Superior temporal gyrus (tissue), 1 donor: Measurements from ENCODE around the gene SPATA33.
"Not testable (repeated sequence)": the region's sequence is repeated elsewhere in the genome, so short reads cannot be mapped to it uniquely, and the experiment has no call there.

ENCODE experiments used
- DNase-seq: peaks from one replicate; pipeline ENCODE4 v3.0.0-alpha.2; 2016; ENCODE audit errors: extremely low spot score

The SPATA33 gene

DNA sequence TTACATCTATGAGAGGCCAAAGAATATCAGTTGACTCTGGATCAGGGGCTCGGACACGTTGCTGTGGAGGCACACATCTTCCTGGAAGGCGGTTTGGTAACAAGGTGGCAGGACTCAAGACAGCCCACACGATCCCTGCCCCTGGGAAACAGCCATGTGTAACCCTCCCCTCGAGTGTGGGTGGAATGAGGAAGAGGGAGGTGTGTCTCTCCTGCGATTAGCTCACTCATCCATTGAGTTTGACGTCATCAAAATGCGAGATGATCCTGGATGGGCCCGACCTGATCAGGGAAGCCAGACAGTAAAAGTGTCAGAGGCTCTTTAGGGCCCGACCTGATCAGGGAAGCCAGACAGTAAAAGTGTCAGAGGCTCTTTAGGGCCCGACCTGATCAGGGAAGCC is 6.6 kb downstream of the SPATA33 start:
- not testable (repeated sequence) for DNase-seq

DNA sequence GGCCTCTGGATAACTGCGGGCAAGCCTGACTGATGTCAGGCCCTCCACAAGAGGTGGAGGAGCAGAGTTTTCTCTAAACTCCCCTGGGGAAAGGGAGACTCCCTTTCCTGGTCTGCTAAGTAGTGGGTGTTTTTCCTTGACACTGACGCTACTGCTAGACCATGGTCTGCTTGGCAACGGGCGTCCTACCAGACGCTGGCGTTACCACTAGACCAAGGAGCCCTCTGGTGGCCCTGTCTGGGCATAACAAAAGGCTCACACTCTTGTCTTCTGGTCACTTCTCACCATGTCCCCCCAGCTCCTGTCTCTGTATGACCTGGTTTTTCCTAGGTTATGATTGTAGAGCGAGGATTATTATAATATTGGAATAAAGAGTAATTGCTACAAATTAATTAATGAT is 9.4 kb downstream of the SPATA33 start:
- DNase-seq: not testable (repeated sequence)

DNA sequence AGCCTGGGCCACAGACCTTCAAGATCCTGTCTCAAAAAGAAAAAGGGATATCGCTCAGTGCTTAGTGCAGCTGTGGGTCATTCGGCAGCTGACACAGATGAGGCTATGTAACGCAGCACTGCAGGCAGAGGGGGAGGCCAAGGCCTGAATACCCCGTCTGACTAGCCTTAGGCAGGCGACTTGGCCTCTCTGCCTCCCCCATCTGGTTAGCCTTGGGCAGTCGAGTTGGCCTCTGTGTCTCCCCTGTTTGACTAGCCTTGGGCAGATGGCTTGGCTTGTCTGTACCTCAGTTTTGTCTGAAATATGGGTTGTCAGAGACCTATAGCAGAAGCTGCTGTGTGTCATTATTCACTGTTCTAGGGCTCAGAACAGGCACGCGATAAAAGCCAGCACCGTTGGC is 10.0 kb downstream of the SPATA33 start:
- no peak for DNase-seq

DNA sequence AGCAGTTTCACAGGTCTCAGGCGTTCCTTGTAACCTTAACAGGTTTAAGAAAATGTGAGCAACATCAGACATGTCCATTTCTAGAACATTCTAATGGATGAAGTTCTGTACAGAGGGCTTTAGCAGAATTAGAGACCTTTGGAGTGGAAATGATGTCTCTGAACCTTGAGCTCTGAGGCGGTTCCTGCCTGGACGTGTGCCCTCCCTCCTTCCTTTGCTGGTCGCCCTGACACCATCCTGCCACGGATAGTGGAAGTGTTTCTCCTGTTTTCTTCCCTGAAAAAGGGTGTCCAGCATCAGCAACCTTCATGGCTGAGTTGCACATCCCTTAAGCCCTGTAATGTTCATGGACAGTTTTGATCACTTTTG is 11.1 kb downstream of the SPATA33 start:
- no peak for DNase-seq

DNA sequence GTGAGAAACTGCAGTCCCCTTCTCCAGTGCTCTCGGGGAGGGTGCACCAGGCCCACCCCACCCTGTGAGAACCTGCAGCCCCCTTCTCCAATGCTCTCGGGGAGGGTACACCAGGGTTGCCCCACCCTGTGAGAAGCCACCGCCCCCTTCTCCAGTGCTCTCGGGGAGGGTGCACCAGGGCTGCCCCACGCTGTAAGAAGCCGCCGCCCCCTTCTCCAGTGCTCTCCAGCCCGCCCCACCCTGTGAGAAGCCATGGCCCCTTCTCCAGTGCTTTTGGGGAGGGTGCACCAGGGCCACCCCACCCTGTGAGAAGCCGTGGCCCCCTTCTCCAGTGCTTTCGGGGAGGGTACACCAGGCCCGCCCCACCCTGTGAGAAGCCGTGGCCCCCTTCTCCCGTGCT is 12.1 kb downstream of the SPATA33 start:
- DNase-seq: no peak

DNA sequence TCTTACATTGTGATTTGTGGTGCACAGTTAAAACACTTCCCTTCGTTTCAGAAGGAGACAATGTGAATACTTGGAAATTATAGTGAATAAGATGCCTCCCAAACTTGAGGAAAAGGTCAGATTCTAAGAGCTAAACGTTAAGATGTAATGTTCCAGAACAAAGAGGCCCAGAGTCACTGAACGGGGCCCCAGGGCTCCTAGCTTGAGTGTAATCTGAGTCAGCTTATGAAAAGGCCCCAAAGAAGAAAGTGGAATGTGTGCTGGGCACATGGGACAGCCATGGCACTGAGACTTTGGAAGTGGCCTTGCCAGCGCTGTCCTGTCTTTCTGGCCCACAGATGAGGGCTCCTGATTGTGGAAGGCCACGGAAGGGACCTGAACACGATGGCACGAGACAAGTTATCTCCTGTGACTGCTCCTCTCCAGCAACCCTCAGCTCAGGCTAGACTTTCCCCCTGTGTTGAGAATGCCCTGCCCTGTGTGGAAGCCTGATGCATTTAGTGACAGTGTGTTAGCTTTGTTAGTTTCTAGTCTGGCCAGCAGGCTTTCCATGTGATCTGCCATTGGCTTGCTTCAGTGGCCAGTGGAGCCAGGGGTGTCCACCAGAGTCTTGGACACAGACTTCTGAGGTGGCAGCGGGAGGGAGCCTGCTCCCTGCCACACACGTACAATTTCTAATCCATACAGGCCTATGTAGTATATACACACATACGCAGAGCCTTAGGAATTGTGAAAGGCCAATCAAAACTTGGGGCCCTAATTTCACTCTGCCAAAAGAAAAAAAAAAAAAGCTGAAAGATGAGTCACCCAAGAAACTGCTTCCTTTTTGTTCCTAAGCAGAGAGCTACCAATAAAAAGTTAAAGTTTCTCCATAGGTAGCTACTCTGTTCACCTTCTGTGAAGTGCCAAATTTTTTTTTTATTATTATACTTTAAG is 13.1 kb downstream of the SPATA33 start:
- DNase-seq: no peak

DNA sequence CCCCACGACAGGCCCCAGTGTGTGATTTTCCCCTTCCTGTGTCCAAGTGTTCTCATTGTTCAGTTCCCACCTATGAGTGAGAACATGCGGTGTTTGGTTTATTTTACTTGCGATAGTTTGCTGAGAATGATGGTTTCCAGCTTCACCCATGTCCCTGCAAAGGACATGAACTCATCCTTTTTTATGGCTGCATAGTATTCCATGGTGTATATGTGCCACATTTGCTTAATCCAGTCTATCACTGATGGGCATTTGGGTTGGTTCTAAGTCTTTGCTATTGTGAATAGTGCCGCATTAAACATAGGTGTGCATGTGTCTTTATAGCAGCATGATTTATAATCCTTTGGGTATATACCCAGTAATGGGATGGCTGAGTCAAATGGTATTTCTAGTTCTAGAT is 13.9 kb downstream of the SPATA33 start:
- not testable (repeated sequence) for DNase-seq

DNA sequence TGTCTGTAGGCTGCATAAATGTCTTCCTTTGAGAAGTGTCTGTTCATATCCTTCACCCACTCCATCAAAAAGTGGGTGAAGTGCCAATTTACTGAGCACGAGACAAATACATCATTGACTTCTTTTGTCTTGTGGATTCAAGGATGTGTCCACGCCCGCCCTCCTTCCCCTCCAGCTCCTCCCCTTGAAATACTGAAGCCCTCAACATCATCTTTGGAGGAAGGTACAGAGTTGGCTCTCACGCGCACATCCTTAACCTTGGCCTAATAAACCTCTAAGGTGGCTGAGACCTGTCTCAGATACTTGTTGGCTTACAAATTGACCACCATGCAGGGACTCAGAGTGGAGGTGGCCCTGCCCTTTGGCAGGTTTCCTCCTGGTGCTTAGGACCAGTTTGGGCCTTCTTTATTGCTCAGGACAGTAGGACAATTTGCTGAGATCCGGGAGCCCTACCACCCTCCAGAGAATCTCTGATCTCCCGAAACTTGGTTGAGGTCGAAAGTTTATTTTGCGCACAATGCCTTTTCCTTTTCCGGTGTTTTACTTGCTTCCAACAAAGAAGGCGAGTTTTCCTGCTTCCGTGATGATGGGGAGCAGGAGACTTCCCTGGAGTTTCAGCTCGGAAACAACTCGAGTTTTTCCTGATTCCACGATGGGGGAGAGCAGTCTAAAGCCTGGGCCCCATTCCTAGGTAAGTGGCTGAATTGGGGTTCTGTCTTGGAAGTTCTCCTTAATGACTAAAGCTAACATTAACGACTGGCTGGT is 14.7 kb downstream of the SPATA33 start:
- DNase-seq: no peak

DNA sequence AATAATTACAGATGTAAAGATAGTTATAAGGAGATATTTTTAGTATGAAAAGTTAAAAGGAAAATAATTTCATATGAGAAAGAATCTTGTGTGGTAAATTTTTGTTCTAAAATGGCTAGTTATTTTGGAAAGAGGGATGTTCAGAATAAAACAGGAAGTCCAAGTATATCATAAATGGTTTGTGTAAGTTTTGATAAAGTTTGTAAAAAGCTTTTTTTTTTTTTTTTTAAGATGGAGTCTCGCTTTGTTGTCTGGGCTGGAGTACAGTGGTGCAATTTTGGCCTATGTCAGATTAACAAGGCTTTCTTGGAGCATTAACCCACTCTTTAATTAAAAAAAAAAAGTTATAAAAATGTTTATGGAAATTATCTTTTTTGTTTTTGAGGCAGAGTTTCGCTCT is 20.6 kb downstream of the SPATA33 start:
- DNase-seq: no peak

DNA sequence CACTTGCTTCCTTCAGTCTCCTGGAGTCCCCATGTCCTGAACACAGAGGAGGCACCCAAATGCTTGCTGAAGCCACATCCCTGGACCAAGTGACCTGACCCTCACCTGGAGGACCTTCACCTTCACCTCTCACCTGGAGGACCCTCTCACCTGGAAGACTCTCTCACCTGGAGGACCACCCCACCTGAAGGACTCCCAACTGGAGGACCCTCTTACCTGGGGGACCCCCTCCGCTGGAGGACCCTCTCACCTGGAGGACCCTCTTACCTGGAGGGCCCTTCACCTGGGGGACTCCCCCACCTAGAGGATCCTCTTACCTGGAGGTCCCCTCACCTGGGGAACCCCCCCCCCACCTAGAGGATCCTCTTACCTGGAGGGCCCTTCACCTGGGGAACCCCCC is 28.3 kb downstream of the SPATA33 start:
- DNase-seq: no peak

DNA sequence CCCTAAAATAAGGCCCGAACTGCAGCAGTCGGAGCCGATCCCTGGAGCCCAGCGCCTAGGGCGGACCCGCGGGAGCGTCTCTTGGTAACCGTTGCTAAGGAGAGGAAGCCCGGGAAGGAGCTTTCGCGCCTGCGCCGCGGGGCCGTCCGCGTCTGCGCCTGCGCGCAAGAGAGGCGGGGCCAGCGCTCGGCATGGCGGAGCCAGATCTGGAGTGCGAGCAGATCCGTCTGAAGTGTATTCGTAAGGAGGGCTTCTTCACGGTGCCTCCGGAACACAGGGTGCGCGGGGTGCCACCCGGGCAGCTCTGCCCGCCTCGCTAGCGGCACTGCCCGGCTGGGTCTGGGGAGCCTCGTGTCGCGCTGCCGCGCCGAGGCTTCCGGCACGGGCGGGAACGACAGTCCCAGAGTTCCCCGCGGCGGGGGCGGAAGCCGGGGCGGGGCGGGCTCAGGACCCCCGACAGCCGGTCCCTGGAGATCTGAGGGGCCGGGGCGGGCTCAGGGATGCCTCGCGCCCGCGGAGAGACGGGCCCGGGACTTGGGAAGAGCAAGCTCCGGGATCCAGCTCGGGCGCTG is 29.0 kb downstream of the SPATA33 start, which contains the start of gene CDK10:
Gene CDK10 (plus strand): TSS at position 170 of the 572 bp plus-strand sequence. CDS start 22 bp downstream, at position 192.
- peak; percentile 91 for DNase-seq

DNA sequence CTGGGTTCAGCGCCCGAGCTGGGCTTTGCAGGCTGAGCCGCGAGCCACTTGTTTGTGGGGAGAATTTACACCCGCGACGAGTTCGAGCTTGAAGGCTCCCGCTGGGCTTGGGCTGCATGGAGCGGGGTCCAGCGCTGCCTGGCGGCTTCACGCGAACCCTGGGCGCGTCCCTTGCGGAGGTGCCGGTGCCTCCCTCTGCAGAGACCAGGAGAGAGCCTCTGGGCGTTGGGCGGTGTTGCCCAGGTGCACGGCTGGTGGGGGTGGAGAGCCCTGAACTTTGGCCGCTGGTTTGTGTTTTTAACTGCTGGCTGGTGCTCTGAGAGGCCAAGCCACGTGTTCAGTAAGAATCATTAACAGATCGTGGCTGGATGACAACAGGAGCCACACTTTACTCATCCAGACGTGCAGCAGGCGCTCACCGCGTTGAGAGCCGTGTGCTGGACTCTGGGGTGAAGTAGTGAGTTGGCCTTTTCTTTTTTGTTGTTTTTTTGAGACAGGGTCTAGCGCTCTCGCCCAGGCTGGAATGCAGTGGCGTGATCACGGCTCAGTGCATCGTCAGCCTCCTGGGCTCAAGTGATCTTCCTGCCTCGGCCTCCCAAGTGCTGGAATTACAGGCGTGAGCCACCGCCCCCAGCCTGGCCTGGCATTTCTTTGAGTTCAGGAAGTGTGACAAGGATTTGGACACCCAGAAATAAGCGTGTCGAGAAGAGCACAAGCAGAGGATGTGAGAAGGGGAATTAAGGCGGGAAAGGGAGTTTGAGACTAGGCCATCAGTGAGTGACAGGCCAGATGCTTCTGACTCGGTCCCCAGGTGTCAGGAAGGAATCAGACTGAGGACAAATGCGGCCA is 29.7 kb downstream of the SPATA33 start:
- no peak for DNase-seq

DNA sequence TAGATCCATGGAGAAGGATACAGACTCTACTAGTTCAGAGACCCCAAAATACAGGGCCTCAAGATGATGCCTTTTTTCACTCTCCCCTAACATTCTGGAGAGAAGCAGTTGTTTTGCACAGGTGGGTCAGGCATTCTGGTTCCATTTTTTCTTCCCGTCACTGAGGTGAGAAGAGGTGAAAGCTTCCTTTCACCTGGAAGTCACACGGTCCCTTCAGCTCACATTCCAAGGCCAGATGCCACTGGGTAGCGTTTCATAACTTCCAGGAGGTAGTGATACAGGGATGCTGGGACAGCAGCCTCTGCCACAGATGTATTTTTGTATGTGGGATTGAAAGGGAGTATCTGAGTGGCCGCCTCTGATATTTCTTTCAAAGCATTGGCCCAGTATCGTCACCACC is 30.8 kb downstream of the SPATA33 start:
- no peak for DNase-seq

DNA sequence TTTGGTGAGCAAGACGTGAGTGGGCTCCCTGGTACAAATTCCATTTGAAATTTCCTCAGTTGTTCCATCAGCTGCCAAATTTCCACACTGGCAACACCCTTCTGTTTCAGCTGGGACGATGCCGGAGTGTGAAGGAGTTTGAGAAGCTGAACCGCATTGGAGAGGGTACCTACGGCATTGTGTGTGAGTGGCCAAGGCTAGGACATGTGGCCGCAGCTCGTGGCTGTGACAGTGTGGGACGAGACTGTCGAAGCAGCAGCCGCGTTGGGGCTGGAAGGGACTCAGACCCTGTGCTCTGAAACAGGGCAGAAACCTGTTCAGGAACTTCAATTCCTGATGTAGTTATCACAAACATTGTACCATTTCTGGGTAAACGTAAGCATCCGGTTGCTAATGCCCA is 31.5 kb downstream of the SPATA33 start:
- DNase-seq: no peak

DNA sequence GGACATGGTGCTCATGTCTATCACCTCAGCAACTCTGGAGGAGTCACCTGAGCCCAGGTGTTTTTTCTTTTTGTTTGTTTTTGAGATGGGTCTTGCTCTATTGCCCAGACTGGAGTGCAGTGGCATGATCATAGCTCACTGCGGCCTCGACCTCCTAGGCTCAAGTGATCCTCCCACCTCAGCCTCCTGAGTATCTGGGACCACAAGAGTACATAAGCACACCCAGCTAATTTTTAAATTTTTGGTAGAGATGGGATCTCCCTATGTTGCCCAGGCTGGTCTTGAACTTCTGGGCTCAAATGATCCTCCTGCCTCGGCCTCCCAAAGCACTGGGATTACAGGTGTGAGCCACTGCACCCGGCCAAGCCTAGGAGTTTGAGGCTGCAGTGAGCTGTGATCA is 32.0 kb downstream of the SPATA33 start:
- not testable (repeated sequence) for DNase-seq

DNA sequence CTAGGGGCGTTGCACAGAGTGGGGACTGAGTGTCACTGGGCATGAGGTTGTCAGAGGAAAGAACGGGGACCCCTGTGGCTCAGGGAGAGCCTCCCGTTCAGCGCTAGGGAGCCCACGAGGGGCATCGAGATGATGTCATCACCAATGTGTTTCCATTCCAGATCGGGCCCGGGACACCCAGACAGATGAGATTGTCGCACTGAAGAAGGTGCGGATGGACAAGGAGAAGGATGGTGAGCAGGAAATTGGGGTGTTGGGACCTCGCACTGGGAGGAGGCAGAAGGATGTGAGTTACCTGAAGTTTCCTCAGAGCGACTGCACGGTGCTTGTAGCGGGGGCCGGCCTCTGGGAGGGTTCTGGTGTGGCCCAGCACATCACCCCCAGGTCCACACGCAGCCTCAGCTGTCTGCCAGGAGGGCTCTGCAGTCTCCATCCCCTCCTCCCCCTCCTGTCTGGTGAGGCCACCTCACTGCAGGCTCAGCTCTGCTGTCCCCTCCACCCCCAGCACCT is 32.8 kb downstream of the SPATA33 start:
- DNase-seq: no peak

DNA sequence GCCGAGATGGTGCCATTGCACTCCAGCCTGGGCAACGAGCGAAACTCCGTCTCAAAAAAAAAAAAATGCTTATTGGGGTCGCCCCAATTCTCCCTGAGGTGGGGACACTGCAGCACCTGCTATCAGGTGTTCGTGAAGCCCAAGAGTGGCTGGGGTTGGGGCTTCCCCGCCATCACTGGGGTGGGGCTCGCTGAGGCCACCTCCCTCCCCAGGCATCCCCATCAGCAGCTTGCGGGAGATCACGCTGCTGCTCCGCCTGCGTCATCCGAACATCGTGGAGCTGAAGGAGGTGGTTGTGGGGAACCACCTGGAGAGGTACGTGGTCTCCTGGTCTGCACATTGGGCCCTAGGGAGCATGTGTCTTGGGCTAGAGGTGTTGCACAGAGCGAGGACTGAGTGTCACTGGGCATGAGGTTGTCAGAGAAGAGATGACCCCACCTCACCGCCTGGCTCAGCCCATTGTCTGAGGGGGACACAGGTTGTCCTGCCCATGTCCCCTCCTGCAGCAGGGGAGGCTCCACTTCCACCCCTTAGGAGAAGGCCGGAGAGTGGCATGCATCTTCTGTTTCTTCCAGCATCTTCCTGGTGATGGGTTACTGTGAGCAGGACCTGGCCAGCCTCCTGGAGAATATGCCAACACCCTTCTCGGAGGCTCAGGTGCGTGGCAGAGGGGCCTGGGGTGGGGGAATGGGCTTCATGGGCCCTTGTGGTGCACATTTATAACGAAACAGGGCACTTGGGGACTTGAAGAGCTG is 33.8 kb downstream of the SPATA33 start:
- no peak for DNase-seq

DNA sequence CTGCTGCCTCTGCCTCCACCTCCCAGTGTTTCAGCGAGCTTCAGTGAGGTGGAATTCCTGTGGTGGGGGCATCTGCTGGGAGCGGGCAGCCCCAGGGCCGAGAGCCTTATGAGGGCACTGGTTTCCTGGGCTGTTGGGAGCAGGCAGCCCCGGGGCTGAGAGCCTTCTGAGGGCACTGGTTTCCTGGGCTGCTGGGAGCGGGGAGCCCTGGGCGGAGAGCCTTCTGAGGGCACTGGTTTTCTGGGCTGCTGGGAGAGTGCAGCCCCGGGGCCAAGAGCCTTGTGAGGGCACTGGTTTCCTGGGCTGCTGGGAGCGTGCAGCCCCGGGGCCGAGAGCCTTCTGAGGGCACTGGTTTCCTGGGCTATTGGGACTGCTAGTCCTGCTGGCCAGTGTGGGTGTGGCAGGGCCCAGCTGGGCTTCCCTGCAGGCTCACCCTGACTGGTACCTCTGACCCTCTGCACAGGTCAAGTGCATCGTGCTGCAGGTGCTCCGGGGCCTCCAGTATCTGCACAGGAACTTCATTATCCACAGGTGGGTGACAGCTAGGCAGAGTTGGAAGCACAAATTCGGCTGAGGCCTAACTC is 34.4 kb downstream of the SPATA33 start:
- no peak for DNase-seq

DNA sequence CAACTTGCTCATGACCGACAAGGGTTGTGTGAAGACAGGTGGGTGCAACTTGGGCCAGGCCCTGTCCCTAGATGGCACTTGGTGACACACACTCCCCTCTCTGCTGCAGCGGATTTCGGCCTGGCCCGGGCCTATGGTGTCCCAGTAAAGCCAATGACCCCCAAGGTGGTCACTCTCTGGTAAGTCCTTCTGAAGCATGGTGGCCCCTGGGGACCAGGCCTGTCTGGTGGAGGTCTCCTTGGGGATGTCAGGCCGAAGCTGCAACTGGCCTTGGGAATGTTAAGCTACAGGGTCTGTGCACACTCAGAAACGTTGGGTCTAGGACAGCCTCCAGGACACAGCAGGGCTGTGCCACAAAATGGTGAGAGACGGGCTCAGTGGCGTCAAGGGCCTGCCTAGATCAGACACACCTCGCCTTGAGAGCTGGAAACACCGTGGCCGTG is 35.7 kb downstream of the SPATA33 start:
- no peak for DNase-seq
